GM19043 (cell line): Measurements from ENCODE around the gene MBD3.
"Not testable (repeated sequence)": the region's sequence is repeated elsewhere in the genome, so short reads cannot be mapped to it uniquely, and the experiment has no call there.

ENCODE experiments used
- ATAC-seq: cut with Tn5 transposase; IDR thresholded peaks from one replicate; pipeline ENCODE4 v1.9.1; 2021; ENCODE audit warnings: low read depth; ENCODE audit not compliant: unreplicated experiment

Gene MBD3

GRCh38 chr19:1592755-1593500 is at the start of gene MBD3:
MBD3 (minus strand) TSS chr19:1592865; CDS start chr19:1592631, 234 bp downstream.
- peak; percentile 52 for ATAC-seq

- ATAC-seq = not testable (repeated sequence)
These were observed 48.3 kb upstream of the MBD3 start for GRCh38 chr19:1640893-1641448.

- no peak for ATAC-seq
These were observed 43.9 kb upstream of the MBD3 start for GRCh38 chr19:1636325-1637236.

GRCh38 chr19:1634938-1635243 is 42.2 kb upstream of the MBD3 start:
- no peak for ATAC-seq

- ATAC-seq = no peak
These were observed 41.7 kb upstream of the MBD3 start for GRCh38 chr19:1634242-1634937.

- ATAC-seq = no peak
These were observed 40.7 kb upstream of the MBD3 start for GRCh38 chr19:1633269-1633826.

GRCh38 chr19:1632462-1633268 is 40.0 kb upstream of the MBD3 start:
- no peak for ATAC-seq

GRCh38 chr19:1631557-1632100 is 39.0 kb upstream of the MBD3 start:
- ATAC-seq = no peak

GRCh38 chr19:1630811-1631210 is 38.1 kb upstream of the MBD3 start:
- ATAC-seq = no peak

GRCh38 chr19:1630012-1630411 is 37.3 kb upstream of the MBD3 start:
- ATAC-seq = no peak

GRCh38 chr19:1629256-1629808 is 36.7 kb upstream of the MBD3 start:
- no peak for ATAC-seq

GRCh38 chr19:1627194-1627593 is 34.5 kb upstream of the MBD3 start:
- ATAC-seq = no peak

GRCh38 chr19:1626417-1627010 is 33.8 kb upstream of the MBD3 start:
- ATAC-seq = no peak

- ATAC-seq = no peak
These were observed 31.8 kb upstream of the MBD3 start for GRCh38 chr19:1624458-1624857.

- ATAC-seq = no peak
These were observed 29.9 kb upstream of the MBD3 start for GRCh38 chr19:1622541-1622940.

GRCh38 chr19:1622007-1622406 is 29.3 kb upstream of the MBD3 start:
- ATAC-seq = no peak

GRCh38 chr19:1621574-1621973 is 28.9 kb upstream of the MBD3 start:
- ATAC-seq = no peak

- ATAC-seq = no peak
These were observed 28.4 kb upstream of the MBD3 start for GRCh38 chr19:1621021-1621420.

GRCh38 chr19:1620502-1620901 is 27.8 kb upstream of the MBD3 start:
- ATAC-seq = no peak
